Left lung (tissue), 10 donors: ENCODE results near the gene DSTYK. TPM values are rescaled to one million over a fixed set of nuclear protein-coding genes. Genes with fewer than 3 reads are reported as not detected.

ENCODE experiments used
- ATAC-seq: fragments of 200-7000 bp; cut with Tn5 transposase; one replicate; pipeline ENCODE4 v1.9.1; 2020; ENCODE audit warnings: moderate library complexity
- DNase-seq, 4 donors: peaks; one replicate each; pipeline ENCODE4 v3.0.0-alpha.2; 2013 to 2020
- H3K27ac ChIP-seq, 2 donors: fragments of 200-600 bp; sonication (generic) in 1 of 2; one replicate each; pipeline versions ENCODE4 v1.5.0 to v1.8.0; 2020 to 2021
- H3K27me3 ChIP-seq, 2 donors: fragments of 200-600 bp; sonication (generic) in 1 of 2; one replicate each; pipeline versions ENCODE4 v1.5.0 to v1.8.0; 2020 to 2021
- H3K36me3 ChIP-seq, 2 donors: fragments of 200-600 bp; sonication (generic) in 1 of 2; one replicate each; pipeline versions ENCODE4 v1.5.0 to v1.8.0; 2020 to 2021
- H3K4me1 ChIP-seq, 2 donors: fragments of 200-600 bp; one replicate each; pipeline ENCODE4 v1.8.0; 2021
- H3K4me3 ChIP-seq, 2 donors: fragments of 200-600 bp; sonication (generic) in 1 of 2; one replicate each; pipeline versions ENCODE4 v1.5.0 to v1.8.0; 2020 to 2021; ENCODE audit warnings: mild to moderate bottlenecking in 1 of 2
- H3K9me3 ChIP-seq, 2 donors: fragments of 200-600 bp; sonication (generic) in 1 of 2; one replicate each; pipeline versions ENCODE4 v1.5.0 to v1.8.0; 2020 to 2021
- CTCF ChIP-seq, 2 donors: fragments of 200-600 bp; sonication (generic) in 1 of 2; IDR thresholded peaks; one replicate each; pipeline versions ENCODE4 v1.5.0 to v1.8.0; 2021; ENCODE audit warnings: antibody characterized with exemption in 2 of 2
- intact Hi-C, 2 donors: fragments of 100-400 bp; cut with DNase I; formaldehyde crosslinking; loops; one replicate each; pipeline versions ENCODE4 v1.11.2 to v1.14.2; 2022
- polyA plus RNA-seq, 6 donors: library from polyadenylated mRNA; unstranded; fragments of 120-200 nt; gene quantifications; one replicate each; pipeline ENCODE4 v1.2.1, GENCODE V29; 2013; ENCODE audit not compliant: insufficient read length in 6 of 6
- total RNA-seq, 2 donors: library from RNA; stranded (reverse); fragmentation: NEBNext Ultra II Directional; extraction: Animal tissue kit (Norgen Biotek cat#: 25700); gene quantifications; one replicate each; pipeline ENCODE4 v1.2.1, GENCODE V29; 2021
- donor health status: DM: no; HTN: yes; CAD: no.
- donor health status: DM: no; HTN: no; CAD: no.

DSTYK gene
- total and polyA plus RNA-seq, 8 donors = 11.1 to 18.4 (median 17.1) TPM

DNA sequence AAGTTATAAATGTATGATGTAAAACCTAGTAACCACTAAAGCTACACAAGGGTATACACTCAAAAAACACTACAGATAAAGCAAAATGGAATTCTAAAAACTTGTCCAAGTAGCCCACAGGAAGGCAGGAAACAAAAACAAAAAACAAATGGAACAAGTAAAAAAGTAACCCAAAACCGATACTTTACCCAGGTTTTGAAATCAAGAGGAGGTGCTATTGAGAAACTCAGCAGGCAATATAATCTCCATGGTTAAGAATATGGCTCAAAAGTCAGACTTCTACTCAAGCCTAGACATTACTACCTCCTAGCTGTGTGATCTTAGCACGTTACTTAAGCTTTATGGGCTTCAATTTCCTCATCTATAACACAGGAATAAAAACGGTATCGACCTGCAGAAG is 103.0 kb downstream of the DSTYK start:
- no peak overlapping the region for H3K27ac ChIP-seq
- no peaks in the 10 kb centered on the region for H3K4me1 ChIP-seq
- H3K36me3 ChIP-seq = peaks cover 0 to 91% of the 10 kb centered on the region in 2 donors
- DNase-seq (no peak), ATAC-seq (no peak)
- no peaks in the 10 kb centered on the region for H3K9me3 ChIP-seq
- no peaks in the 10 kb centered on the region for H3K27me3 ChIP-seq
- intact Hi-C loops = no loop called here
- no peak for TF ChIP-seq CTCF (IDR thresholded peaks at IDR 0.05)
- H3K4me3 ChIP-seq = no peak overlapping the region

GRCh38 chr1:205107327-205107726 is 104.2 kb downstream of the DSTYK start:
- Histone ChIP-seq H3K9me3 (no peaks in the 10 kb centered on the region), H3K36me3 (peaks cover 0 to 91% of the 10 kb centered on the region in 2 donors), H3K27ac (no peak overlapping the region), H3K4me3 (no peak overlapping the region), H3K4me1 (no peaks in the 10 kb centered on the region), H3K27me3 (no peaks in the 10 kb centered on the region)
- no peak for DNase-seq
- no peak for TF ChIP-seq CTCF (IDR thresholded peaks at IDR 0.05)
- intact Hi-C loops = no loop called here
- ATAC-seq = no peak

DNA sequence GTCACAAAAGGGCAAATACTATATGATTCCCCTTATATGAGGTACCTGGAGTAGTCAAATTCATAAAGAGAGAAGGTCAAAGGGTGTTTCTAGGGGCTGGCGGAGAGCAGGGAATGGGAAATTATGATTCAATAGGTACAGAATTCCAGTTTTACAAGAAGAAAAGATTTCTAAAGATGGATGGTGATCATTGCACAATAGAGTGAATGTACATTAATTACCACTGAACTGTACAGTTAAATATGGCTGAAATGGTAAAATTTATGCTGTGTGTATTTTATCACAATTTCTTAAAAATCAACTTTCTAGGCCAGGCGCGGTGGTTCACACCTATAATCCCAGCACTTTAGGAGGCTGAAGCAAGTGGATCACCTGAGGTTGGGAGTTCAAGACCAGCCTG is 109.1 kb downstream of the DSTYK start:
- Histone ChIP-seq H3K36me3 (peaks cover 0 to 100% of the 10 kb centered on the region in 2 donors), H3K4me3 (no peak overlapping the region), H3K9me3 (no peaks in the 10 kb centered on the region), H3K27me3 (no peaks in the 10 kb centered on the region), H3K4me1 (no peaks in the 10 kb centered on the region), H3K27ac (no peak overlapping the region)
- TF ChIP-seq CTCF (IDR thresholded peaks at IDR 0.05) = no peak
- DNase-seq = no peak
- intact Hi-C loops = no loop called here
- ATAC-seq = no peak

DNA sequence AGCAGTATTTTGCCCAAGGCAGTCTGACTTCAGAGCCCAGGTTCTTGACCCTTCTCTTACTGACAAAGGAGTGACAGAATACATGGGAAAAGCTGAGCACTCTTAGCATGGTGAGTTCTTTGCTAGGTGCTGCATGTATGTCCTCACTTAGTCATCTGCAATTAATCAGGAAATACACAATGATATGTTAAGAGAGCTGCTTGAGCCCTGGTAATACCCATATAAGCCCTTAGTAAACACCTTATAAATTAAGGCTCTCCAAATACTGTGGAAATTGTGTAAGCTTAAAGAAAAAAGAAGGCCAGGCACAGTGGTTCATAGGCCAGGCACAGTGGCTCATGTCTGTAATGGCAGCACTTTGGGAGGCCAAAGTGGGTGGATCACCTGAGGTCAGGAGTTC is 113.3 kb downstream of the DSTYK start:
- no peak for TF ChIP-seq CTCF (IDR thresholded peaks at IDR 0.05)
- Histone ChIP-seq H3K36me3 (peaks cover 3 to 97% of the 10 kb centered on the region in 2 donors), H3K27ac (no peak overlapping the region), H3K9me3 (no peaks in the 10 kb centered on the region), H3K4me1 (no peaks in the 10 kb centered on the region), H3K27me3 (no peaks in the 10 kb centered on the region), H3K4me3 (no peak overlapping the region)
- DNase-seq = no peak
- ATAC-seq = no peak
- intact Hi-C loops = no loop called here

DNA sequence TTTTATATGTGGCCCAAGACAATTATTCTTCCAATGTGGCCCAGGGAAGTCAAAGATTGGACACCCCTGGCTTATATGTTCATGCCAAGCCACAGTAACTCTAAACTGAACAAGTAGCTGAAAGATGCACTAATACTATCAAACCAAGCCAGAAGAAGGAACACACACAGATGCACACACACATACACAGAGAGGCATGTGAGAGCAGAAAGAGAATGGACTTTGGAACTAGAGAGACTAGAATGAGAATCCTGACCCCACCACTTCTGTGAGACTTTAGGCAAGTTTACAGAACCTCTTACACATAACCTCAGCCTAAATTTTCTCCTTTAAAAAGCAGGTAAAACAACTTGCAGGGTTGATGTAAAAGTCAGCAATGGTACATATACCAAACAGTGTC is 116.1 kb downstream of the DSTYK start:
- TF ChIP-seq CTCF (IDR thresholded peaks at IDR 0.05) = no peak
- H3K4me1 ChIP-seq = no peaks in the 10 kb centered on the region
- ATAC-seq (no peak), DNase-seq (no peak)
- H3K27me3 ChIP-seq = no peaks in the 10 kb centered on the region
- no peaks in the 10 kb centered on the region for H3K9me3 ChIP-seq
- H3K4me3 ChIP-seq = no peak overlapping the region
- no peak overlapping the region for H3K27ac ChIP-seq
- peaks cover 3 to 97% of the 10 kb centered on the region in 2 donors for H3K36me3 ChIP-seq
- intact Hi-C loops = no loop called here

Other genes starting within 250 kb of the DSTYK start
- gene CNTN2, start 168.5 kb downstream of the DSTYK start, total RNA-seq = not detected
- gene CNTN2, start 168.5 kb downstream of the DSTYK start, polyA plus RNA-seq = under 1 TPM; 0.20 to 0.63 (median 0.37) TPM
- 1 to 10 TPM; 3.6 to 4.1 TPM for gene TMEM81, start 127.2 kb downstream of the DSTYK start, total RNA-seq
- 1 to 10 TPM; 3.3 to 4.4 (median 4.0) TPM for gene TMEM81, start 127.2 kb downstream of the DSTYK start, polyA plus RNA-seq
- gene RBBP5, start 89.7 kb downstream of the DSTYK start, total RNA-seq = 10 to 100 TPM; 14.9 to 20.0 TPM
- 10 to 100 TPM; 17.3 to 21.3 (median 20.4) TPM for gene RBBP5, start 89.7 kb downstream of the DSTYK start, polyA plus RNA-seq
- 1 to 10 TPM; 3.4 TPM for gene TMCC2, start 16.2 kb upstream of the DSTYK start, total RNA-seq
- 10 to 100 TPM in 4 of 6 donors, 1 to 10 TPM in 2; 8.8 to 17.2 (median 13.9) TPM for gene TMCC2, start 16.2 kb upstream of the DSTYK start, polyA plus RNA-seq
- 10 to 100 TPM; 10.3 to 12.3 TPM for gene NUAK2, start 110.0 kb upstream of the DSTYK start, total RNA-seq
- gene NUAK2, start 110.0 kb upstream of the DSTYK start, polyA plus RNA-seq = 10 to 100 TPM in 1 of 6 donors, 1 to 10 TPM in 5; 6.1 to 10.5 (median 8.1) TPM
- gene KLHDC8A, start 145.2 kb upstream of the DSTYK start, total RNA-seq = under 1 TPM in 1 of 2 donors, not detected in 1; 0.32 TPM
- 1 to 10 TPM in 4 of 6 donors, under 1 TPM in 2; 0.69 to 1.3 (median 1.1) TPM for gene KLHDC8A, start 145.2 kb upstream of the DSTYK start, polyA plus RNA-seq
- gene LEMD1, start 210.4 kb upstream of the DSTYK start, total RNA-seq = 1 to 10 TPM; 2.1 to 2.2 TPM
- 1 to 10 TPM; 2.7 to 4.4 (median 3.8) TPM for gene LEMD1, start 210.4 kb upstream of the DSTYK start, polyA plus RNA-seq
- 1 to 10 TPM in 1 of 2 donors, under 1 TPM in 1; 0.55 to 2.7 TPM for gene BLACAT1, start 244.3 kb upstream of the DSTYK start, total RNA-seq
- 1 to 10 TPM; 3.6 to 6.5 (median 4.4) TPM for gene BLACAT1, start 244.3 kb upstream of the DSTYK start, polyA plus RNA-seq